RWPE1 (cell line): ENCODE results near the gene EXTL2.
A peak's percentile ranks its signal among the peaks of the same experiment; 100 is the strongest.
"Not testable (repeated sequence)": the region's sequence is repeated elsewhere in the genome, so short reads cannot be mapped to it uniquely, and the experiment has no call there.

ENCODE experiments used
- CTCF ChIA-PET: fragments of 350-600 bp; sonication (Branson Sonifier 250); formaldehyde crosslinking; extraction: SDS; loops from one replicate; lab custom pipeline; 2021; lab: Yijun Ruan, JAX
- POLR2A ChIA-PET: fragments of 400-600 bp; formaldehyde crosslinking; extraction: SDS; loops from one replicate; lab custom pipeline; 2020; ENCODE audit warnings: antibody characterized with exemption; ENCODE audit not compliant: low non-redundant PET; lab: Yijun Ruan, JAX
- DNase-seq: peaks from one replicate; pipeline ENCODE4 v3.0.0; 2012; ENCODE audit warnings: low spot score
- H3K27ac ChIP-seq: fragments of 450-650 bp; 2 replicates; pipeline ENCODE4 v1.5.1; 2017
- CTCF ChIP-seq: fragments of 450-650 bp; conservative IDR thresholded peaks from 2 replicates; pipeline ENCODE4 v1.5.1; 2017; ENCODE audit warnings: low read depth, mild to moderate bottlenecking

EXTL2 gene

GRCh38 chr1:100868364-100868995, 26.2 kb downstream of the EXTL2 start:
- peak; percentile 25 for DNase-seq
- ChIA-PET POLR2A (no interaction called here), CTCF (interaction anchor here (0.5 to 1.9 kb wide), 9 partner anchors 11 to 658 kb away, joined by 3 to 15 read pairs (median 3); no protein-coding TSS in a partner anchor)
- H3K27ac ChIP-seq = no peak overlapping the region
- peak; percentile 77 for TF ChIP-seq CTCF

- POLR2A ChIA-PET = no interaction called here
- H3K27ac ChIP-seq = no peak overlapping the region
- TF ChIP-seq CTCF = no peak
- no peak for DNase-seq
- CTCF ChIA-PET = no interaction called here
Measured at GRCh38 chr1:100866901-100867206, 27.8 kb downstream of the EXTL2 start.

GRCh38 chr1:100866041-100866900, 28.4 kb downstream of the EXTL2 start:
- CTCF ChIA-PET = no interaction called here

DNA sequence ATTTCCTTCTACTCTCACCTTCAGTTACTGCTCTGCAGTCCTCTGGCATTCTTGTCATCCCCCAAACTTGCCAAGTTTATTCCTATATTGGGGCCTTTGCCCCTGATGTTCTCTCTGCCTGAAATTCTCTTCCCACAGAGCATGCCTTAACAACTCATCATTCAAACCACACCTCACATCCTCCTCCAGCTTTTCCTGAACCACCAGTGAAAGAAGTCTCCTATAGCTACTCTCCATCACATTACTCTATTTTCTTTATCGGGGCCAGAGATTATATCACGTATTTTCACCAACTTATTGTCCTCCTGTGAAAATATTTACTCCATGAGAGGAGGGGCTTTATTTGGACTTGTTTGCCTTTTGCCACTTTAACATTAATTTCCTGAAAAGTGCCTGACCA, 32.1 kb downstream of the EXTL2 start:
- DNase-seq = no peak
- no peak for TF ChIP-seq CTCF
- ChIA-PET POLR2A (no interaction called here), CTCF (interaction anchor here (0.7 to 1.2 kb wide), 3 partner anchors 366 to 403 kb away, joined by 3 to 7 read pairs (median 3); no protein-coding TSS in a partner anchor)
- no peak overlapping the region for H3K27ac ChIP-seq

More at GRCh38 chr1:100866041-100866900, 28.4 kb downstream of the EXTL2 start:
- peak; percentile 60 for TF ChIP-seq CTCF
- DNase-seq = peak; percentile 14
- POLR2A ChIA-PET = no interaction called here
- H3K27ac ChIP-seq = no peak overlapping the region

- no peak overlapping the region for H3K27ac ChIP-seq
- ChIA-PET POLR2A (no interaction called here), CTCF (interaction anchor here (0.9 kb wide), 1 partner anchor 406 kb away, joined by 3 read pairs; no protein-coding TSS in a partner anchor)
- DNase-seq = no peak
- TF ChIP-seq CTCF = no peak
Measured at GRCh38 chr1:100861379-100861778, 33.3 kb downstream of the EXTL2 start.

DNA sequence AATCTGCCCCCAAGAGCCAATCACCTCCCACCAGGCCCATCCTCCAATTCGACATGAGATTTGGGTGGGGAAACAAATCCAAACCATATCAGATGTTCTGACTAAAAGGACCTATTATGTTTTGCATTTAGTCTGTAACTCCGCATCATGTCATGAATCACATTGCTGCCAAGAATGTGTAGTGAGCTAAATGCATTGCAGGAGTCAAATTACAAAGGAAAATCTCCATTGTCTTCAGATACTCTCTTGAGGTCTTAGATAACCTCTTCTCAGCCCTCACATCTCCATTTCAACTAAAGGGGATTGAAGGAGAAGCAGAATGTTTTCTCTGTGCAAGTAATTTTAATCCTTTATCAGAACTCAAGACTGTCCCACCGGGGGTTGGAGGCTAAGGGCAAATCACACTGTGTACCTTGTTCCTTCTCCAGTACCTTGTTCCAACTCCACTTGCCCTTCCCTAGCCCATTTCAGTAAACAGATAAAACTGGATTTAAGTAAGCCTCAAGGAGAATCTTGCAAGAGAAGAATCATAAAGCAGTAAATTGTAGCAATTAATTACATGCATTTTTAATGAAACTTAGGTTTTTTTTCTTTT, 34.1 kb downstream of the EXTL2 start:
- no peak overlapping the region for H3K27ac ChIP-seq
- ChIA-PET POLR2A (no interaction called here), CTCF (interaction anchor here (0.6 to 0.9 kb wide), 2 partner anchors 405 to 857 kb away, joined by 3 read pairs; no protein-coding TSS in a partner anchor)
- TF ChIP-seq CTCF = no peak
- no peak for DNase-seq

DNA sequence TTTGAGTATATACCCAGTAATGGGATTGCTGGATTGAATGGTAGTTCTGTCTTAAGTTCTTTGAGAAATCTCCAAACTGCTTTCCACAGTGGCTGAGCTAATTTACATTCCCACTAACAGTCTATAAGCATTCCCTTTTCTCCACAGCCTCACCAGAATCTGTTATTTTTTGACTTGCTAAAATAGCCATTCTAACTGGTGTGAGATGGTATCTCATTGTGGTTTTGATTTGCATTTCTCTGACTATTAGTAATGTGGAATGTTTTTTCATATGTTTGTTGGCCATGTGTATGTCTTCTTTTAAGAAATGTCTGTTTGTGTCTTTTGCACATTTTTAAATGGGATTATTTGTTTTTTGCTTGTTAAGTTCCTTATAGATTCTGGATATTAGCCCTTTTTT, 39.5 kb downstream of the EXTL2 start:
- CTCF ChIA-PET, H3K27ac ChIP-seq, DNase-seq, POLR2A ChIA-PET: not testable (repeated sequence)
